Esophagus (tissue), 2 donors: ENCODE data around the gene GOSR2. TPM values are rescaled to one million over a fixed set of nuclear protein-coding genes. Genes with fewer than 3 reads are reported as not detected.

Source experiments
- H3K27ac ChIP-seq, 2 donors: one replicate each; pipeline ENCODE4 v1.5.1; 2013; ENCODE audit warnings: low read depth in 2 of 2, mild to moderate bottlenecking in 2 of 2, inconsistent platforms in 1 of 2, low read length in 1 of 2, moderate library complexity in 1 of 2
- H3K27me3 ChIP-seq, 2 donors: one replicate each; pipeline ENCODE4 v1.6.1; 2013; ENCODE audit warnings: low read length in 2 of 2, control low read depth in 1 of 2, mild to moderate bottlenecking in 1 of 2; ENCODE audit not compliant: insufficient read depth in 2 of 2, control insufficient read depth in 1 of 2
- H3K36me3 ChIP-seq, 2 donors: one replicate each; pipeline ENCODE4 v1.6.1; 2013; ENCODE audit warnings: low read length in 1 of 2; ENCODE audit not compliant: control insufficient read depth in 2 of 2, insufficient read depth in 2 of 2
- H3K4me1 ChIP-seq, 2 donors: one replicate each; pipeline ENCODE4 v1.6.1; 2013; ENCODE audit warnings: low read length in 1 of 2; ENCODE audit not compliant: control insufficient read depth in 2 of 2, insufficient read depth in 2 of 2
- H3K4me3 ChIP-seq, 2 donors: one replicate each; pipeline ENCODE4 v1.5.1; 2013; ENCODE audit warnings: low read length in 2 of 2, mild to moderate bottlenecking in 2 of 2, low read depth in 1 of 2, moderate library complexity in 1 of 2
- H3K9me3 ChIP-seq, 2 donors: one replicate each; pipeline ENCODE4 v1.6.1; 2013; ENCODE audit warnings: mild to moderate bottlenecking in 2 of 2, low read depth in 1 of 2, low read length in 1 of 2, moderate library complexity in 1 of 2; ENCODE audit not compliant: control insufficient read depth in 2 of 2, insufficient read depth in 1 of 2
- WGBS, 2 donors: extraction: QIAGEN DNeasy Blood & Tissue Kit; methylation state at CpG; one replicate each; pipeline ENCODE4 v1.1.7; 2013; 5-methylcytosine and 5-hydroxymethylcytosine counted together
- polyA plus RNA-seq, 2 donors: library from polyadenylated mRNA; stranded (reverse); fragments of 200-250 nt; gene quantifications; one replicate each; pipeline ENCODE4 v1.2.3, GENCODE V29; 2013
- donor health status: healthy with polysubstance abuse.
- donor health status: Bipolar disorder and iron deficiency.

Gene GOSR2
- polyA plus RNA-seq, 2 donors: 12.3 to 17.8 TPM

- Histone ChIP-seq H3K27ac (no peak overlapping the region), H3K4me1 (peaks cover 0 to 8% of the 10 kb centered on the region in 2 donors), H3K27me3 (no peaks in the 10 kb centered on the region), H3K9me3 (no peaks in the 10 kb centered on the region), H3K36me3 (no peaks in the 10 kb centered on the region), H3K4me3 (no peak overlapping the region)
- WGBS, 2 donors: 70 to 76% methylated on average over 5 of the region's 5 CpGs
These were observed 41.9 kb upstream of the GOSR2 start for GRCh38 chr17:46881015-46881414.

GRCh38 chr17:46882666-46883065 is 40.3 kb upstream of the GOSR2 start:
- Histone ChIP-seq H3K27me3 (no peaks in the 10 kb centered on the region), H3K9me3 (no peaks in the 10 kb centered on the region), H3K4me3 (no peak overlapping the region), H3K36me3 (no peaks in the 10 kb centered on the region), H3K4me1 (peaks cover 0 to 2% of the 10 kb centered on the region in 2 donors), H3K27ac (no peak overlapping the region)
- 86 to 89% methylated on average over 8 of the region's 8 CpGs for WGBS, 2 donors

GRCh38 chr17:46883871-46884520 is 39.0 kb upstream of the GOSR2 start:
- H3K9me3 ChIP-seq: no peaks in the 10 kb centered on the region
- no peaks in the 10 kb centered on the region for H3K27me3 ChIP-seq
- H3K4me3 ChIP-seq: no peak overlapping the region
- no peak overlapping the region for H3K27ac ChIP-seq
- no peaks in the 10 kb centered on the region for H3K36me3 ChIP-seq
- H3K4me1 ChIP-seq: no peaks in the 10 kb centered on the region
- 40 to 46% methylated on average over 19 of the region's 19 CpGs for WGBS, 2 donors

- no peak overlapping the region for H3K4me3 ChIP-seq
- no peaks in the 10 kb centered on the region for H3K4me1 ChIP-seq
- H3K9me3 ChIP-seq: no peaks in the 10 kb centered on the region
- 79 to 86% methylated on average over 7 of the region's 7 CpGs for WGBS, 2 donors
- H3K27ac ChIP-seq: no peak overlapping the region
- no peaks in the 10 kb centered on the region for H3K27me3 ChIP-seq
- no peaks in the 10 kb centered on the region for H3K36me3 ChIP-seq
These were observed 38.4 kb upstream of the GOSR2 start for GRCh38 chr17:46884552-46884951.

GRCh38 chr17:46885415-46886309 is 37.3 kb upstream of the GOSR2 start:
- Histone ChIP-seq H3K4me3 (no peak overlapping the region), H3K27ac (no peak overlapping the region), H3K36me3 (no peaks in the 10 kb centered on the region), H3K4me1 (no peaks in the 10 kb centered on the region), H3K27me3 (no peaks in the 10 kb centered on the region), H3K9me3 (no peaks in the 10 kb centered on the region)
- WGBS, 2 donors: 65 to 69% methylated on average over 10 of the region's 10 CpGs

- Histone ChIP-seq H3K27me3 (no peaks in the 10 kb centered on the region), H3K36me3 (no peaks in the 10 kb centered on the region), H3K27ac (no peak overlapping the region), H3K4me1 (no peaks in the 10 kb centered on the region), H3K4me3 (no peak overlapping the region), H3K9me3 (no peaks in the 10 kb centered on the region)
- WGBS, 2 donors: 88 to 93% methylated on average over 1 of the region's 1 CpG
These were observed 36.7 kb upstream of the GOSR2 start for GRCh38 chr17:46886310-46886663.

- Histone ChIP-seq H3K4me1 (no peaks in the 10 kb centered on the region), H3K27ac (no peak overlapping the region), H3K4me3 (no peak overlapping the region), H3K27me3 (no peaks in the 10 kb centered on the region), H3K9me3 (no peaks in the 10 kb centered on the region), H3K36me3 (no peaks in the 10 kb centered on the region)
- 91 to 92% methylated on average over 3 of the region's 3 CpGs for whole genome bisulfite sequencing, 2 donors
These were observed 35.2 kb upstream of the GOSR2 start for GRCh38 chr17:46887717-46888116.

- peaks cover 0 to 3% of the 10 kb centered on the region in 2 donors for H3K27me3 ChIP-seq
- H3K27ac ChIP-seq: no peak overlapping the region
- no peaks in the 10 kb centered on the region for H3K9me3 ChIP-seq
- no peaks in the 10 kb centered on the region for H3K36me3 ChIP-seq
- H3K4me1 ChIP-seq: no peaks in the 10 kb centered on the region
- 64 to 72% methylated on average over 1 of the region's 1 CpG for WGBS, 2 donors
- H3K4me3 ChIP-seq: no peak overlapping the region
These were observed 34.2 kb upstream of the GOSR2 start for GRCh38 chr17:46888727-46889126.

GRCh38 chr17:46889519-46889918 is 33.4 kb upstream of the GOSR2 start:
- H3K27ac ChIP-seq: no peak overlapping the region
- no peak overlapping the region for H3K4me3 ChIP-seq
- H3K27me3 ChIP-seq: peaks cover 0 to 3% of the 10 kb centered on the region in 2 donors
- H3K4me1 ChIP-seq: no peaks in the 10 kb centered on the region
- WGBS, 2 donors: 74 to 77% methylated on average over 4 of the region's 4 CpGs
- H3K9me3 ChIP-seq: peaks cover 0 to 3% of the 10 kb centered on the region in 2 donors
- no peaks in the 10 kb centered on the region for H3K36me3 ChIP-seq
